Stimulated activated CD4-positive, alpha-beta T cell treated with anti-CD3 and anti-CD28 coated beads, Interleukin-12 subunit alpha, Interleukin-12 subunit beta, amount 100 ng/mL, for 24 hours (primary cell): ENCODE data around the gene METTL8.
A peak's percentile ranks its signal among the peaks of the same experiment; 100 is the strongest.
"Not testable (repeated sequence)": the region's sequence is repeated elsewhere in the genome, so short reads cannot be mapped to it uniquely, and the experiment has no call there.

Source experiments
- DNase-seq, 2 experiments: peaks; one replicate each; pipeline ENCODE4 v3.0.0-alpha.2; 2020; ENCODE audit warnings: low read depth in 2 of 2

The METTL8 gene

GRCh38 chr2:171345971-171346722, 87.6 kb downstream of the METTL8 start:
- DNase-seq = no peak

- DNase-seq = no peak
These were observed 89.6 kb downstream of the METTL8 start for GRCh38 chr2:171344182-171344581.

GRCh38 chr2:171342067-171342413, 91.8 kb downstream of the METTL8 start:
- no peak for DNase-seq

GRCh38 chr2:171341394-171342066, 92.3 kb downstream of the METTL8 start:
- DNase-seq = no peak

- DNase-seq = no peak
These were observed 98.8 kb downstream of the METTL8 start for GRCh38 chr2:171334946-171335345.

- DNase-seq = no peak
These were observed 99.6 kb downstream of the METTL8 start for GRCh38 chr2:171334171-171334570.

GRCh38 chr2:171330155-171330956, 103.4 kb downstream of the METTL8 start:
- DNase-seq = no peak

- no peak for DNase-seq
These were observed 106.7 kb downstream of the METTL8 start for GRCh38 chr2:171327043-171327496.

GRCh38 chr2:171325886-171326585, 107.8 kb downstream of the METTL8 start:
- DNase-seq = no peak

- no peak for DNase-seq
These were observed 109.7 kb downstream of the METTL8 start for GRCh38 chr2:171323971-171324528.

- no peak for DNase-seq
These were observed 110.9 kb downstream of the METTL8 start for GRCh38 chr2:171322928-171323327.

- no peak for DNase-seq
These were observed 113.1 kb downstream of the METTL8 start for GRCh38 chr2:171320731-171321130.

GRCh38 chr2:171320208-171320621, 113.6 kb downstream of the METTL8 start:
- no peak for DNase-seq

GRCh38 chr2:171319164-171319810, 114.5 kb downstream of the METTL8 start:
- peak; percentile 24 to 46 for DNase-seq

GRCh38 chr2:171318463-171318934, 115.3 kb downstream of the METTL8 start:
- no peak for DNase-seq

- no peak for DNase-seq
These were observed 116.2 kb downstream of the METTL8 start for GRCh38 chr2:171317492-171318125.

GRCh38 chr2:171316755-171317337, 116.9 kb downstream of the METTL8 start:
- no peak for DNase-seq

- DNase-seq = no peak
These were observed 117.6 kb downstream of the METTL8 start for GRCh38 chr2:171316220-171316619.

GRCh38 chr2:171315781-171316180, 118.0 kb downstream of the METTL8 start:
- no peak for DNase-seq

GRCh38 chr2:171312182-171312581, 121.6 kb downstream of the METTL8 start:
- DNase-seq = not testable (repeated sequence)
